ENCODE data around the gene JOSD1. TPM values are rescaled to one million over a fixed set of nuclear protein-coding genes. Genes with fewer than 3 reads are reported as not detected.

Gene JOSD1
- total and polyA plus RNA-seq, 4 donors: 3.4 to 20.6 (median 14.7) TPM

DNA sequence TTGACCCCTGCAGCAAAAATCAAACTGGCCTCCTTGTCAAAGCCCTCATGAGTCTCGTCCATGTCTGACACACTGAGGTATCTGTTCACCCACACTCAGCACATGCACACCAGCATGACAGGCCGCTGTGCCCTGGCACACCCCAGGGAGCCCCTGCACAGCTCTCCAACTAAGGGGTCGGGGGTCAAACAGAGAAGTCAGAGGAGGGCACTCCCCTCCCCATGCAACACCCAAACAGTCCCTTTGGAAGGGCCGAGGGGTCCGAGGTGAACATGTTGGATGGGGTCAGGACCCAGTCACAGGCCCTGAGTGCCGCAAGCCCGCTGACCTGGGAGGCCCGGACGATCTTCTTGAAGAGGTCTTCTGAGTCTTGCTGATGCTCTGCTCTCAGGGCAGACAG lies 40.4 kb upstream of the JOSD1 start:
- H3K9me3 ChIP-seq (ENCODE audit: control insufficient read depth in 4 of 4, low read length in 3 of 4): no peaks in the 10 kb centered on the region
- H3K36me3 ChIP-seq (ENCODE audit: control insufficient read depth in 4 of 4, insufficient read depth in 3 of 4, low read depth in 1 of 4, low read length in 3 of 4): peaks cover 48 to 98% (median 73%) of the 10 kb centered on the region in 4 donors
- peaks cover 5 to 18% (median 13%) of the 10 kb centered on the region in 4 donors for H3K4me1 ChIP-seq (ENCODE audit: control insufficient read depth in 4 of 4, insufficient read depth in 4 of 4, low read length in 3 of 4)
- no peak overlapping the region for H3K4me3 ChIP-seq (ENCODE audit: low read depth in 1 of 3, low read length in 3 of 3)
- no peaks in the 10 kb centered on the region for H3K27me3 ChIP-seq (ENCODE audit: control insufficient read depth in 4 of 4, insufficient read depth in 4 of 4, low read length in 3 of 4)
- no peak for DNase-seq (ENCODE audit: low spot score)
- H3K27ac ChIP-seq (ENCODE audit: low read depth in 1 of 2, low read length in 2 of 2): no peak overlapping the region
- TF ChIP-seq YY1 (IDR thresholded peaks at IDR 0.05) (no peak), JUND (IDR thresholded peaks at IDR 0.05) (no peak)
- TF ChIP-seq, protein P1, sequence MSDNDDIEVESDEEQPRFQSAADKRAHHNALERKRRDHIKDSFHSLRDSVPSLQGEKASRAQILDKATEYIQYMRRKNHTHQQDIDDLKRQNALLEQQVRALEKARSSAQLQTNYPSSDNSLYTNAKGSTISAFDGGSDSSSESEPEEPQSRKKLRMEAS (IDR thresholded peaks at IDR 0.05): no peak
- TF ChIP-seq, protein P2, sequence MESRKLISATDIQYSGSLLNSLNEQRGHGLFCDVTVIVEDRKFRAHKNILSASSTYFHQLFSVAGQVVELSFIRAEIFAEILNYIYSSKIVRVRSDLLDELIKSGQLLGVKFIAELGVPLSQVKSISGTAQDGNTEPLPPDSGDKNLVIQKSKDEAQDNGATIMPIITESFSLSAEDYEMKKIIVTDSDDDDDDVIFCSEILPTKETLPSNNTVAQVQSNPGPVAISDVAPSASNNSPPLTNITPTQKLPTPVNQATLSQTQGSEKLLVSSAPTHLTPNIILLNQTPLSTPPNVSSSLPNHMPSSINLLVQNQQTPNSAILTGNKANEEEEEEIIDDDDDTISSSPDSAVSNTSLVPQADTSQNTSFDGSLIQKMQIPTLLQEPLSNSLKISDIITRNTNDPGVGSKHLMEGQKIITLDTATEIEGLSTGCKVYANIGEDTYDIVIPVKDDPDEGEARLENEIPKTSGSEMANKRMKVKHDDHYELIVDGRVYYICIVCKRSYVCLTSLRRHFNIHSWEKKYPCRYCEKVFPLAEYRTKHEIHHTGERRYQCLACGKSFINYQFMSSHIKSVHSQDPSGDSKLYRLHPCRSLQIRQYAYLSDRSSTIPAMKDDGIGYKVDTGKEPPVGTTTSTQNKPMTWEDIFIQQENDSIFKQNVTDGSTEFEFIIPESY (IDR thresholded peaks at IDR 0.05): no peak
- WGBS: 93% methylated on average over 9 of the region's 9 CpGs
- no peak overlapping the region for H3K9ac ChIP-seq (ENCODE audit: low read depth in 1 of 2, low read length in 2 of 2)

DNA sequence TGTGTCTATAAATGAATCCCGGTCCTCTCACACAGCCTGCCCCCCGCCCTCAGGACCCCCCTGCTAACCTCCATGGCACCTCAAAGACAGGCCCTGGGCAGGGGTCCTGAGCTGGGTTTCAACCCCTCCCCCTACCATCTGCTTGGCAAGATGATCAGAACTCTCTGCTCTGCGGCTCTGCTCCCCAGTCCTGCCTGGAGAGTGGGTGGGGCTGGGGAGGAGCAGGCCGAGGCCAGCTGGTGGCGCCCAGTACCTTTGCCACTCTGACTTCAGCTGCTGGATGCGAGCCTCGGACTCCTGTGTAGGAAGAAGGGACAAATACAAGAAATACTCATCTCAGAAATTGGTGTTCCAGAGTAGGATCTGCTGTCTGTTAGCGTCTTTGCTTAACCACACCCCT lies 40.0 kb upstream of the JOSD1 start:
- no peaks in the 10 kb centered on the region for H3K27me3 ChIP-seq (ENCODE audit: control insufficient read depth in 4 of 4, insufficient read depth in 4 of 4, low read length in 3 of 4)
- H3K36me3 ChIP-seq (ENCODE audit: control insufficient read depth in 4 of 4, insufficient read depth in 3 of 4, low read depth in 1 of 4, low read length in 3 of 4): peaks cover 51 to 98% (median 73%) of the 10 kb centered on the region in 4 donors
- WGBS: 83% methylated on average over 8 of the region's 8 CpGs
- H3K4me1 ChIP-seq (ENCODE audit: control insufficient read depth in 4 of 4, insufficient read depth in 4 of 4, low read length in 3 of 4): peaks cover 7 to 21% (median 16%) of the 10 kb centered on the region in 4 donors
- no peak overlapping the region for H3K27ac ChIP-seq (ENCODE audit: low read depth in 1 of 2, low read length in 2 of 2)
- DNase-seq (ENCODE audit: low spot score): no peak
- TF ChIP-seq, protein P3, sequence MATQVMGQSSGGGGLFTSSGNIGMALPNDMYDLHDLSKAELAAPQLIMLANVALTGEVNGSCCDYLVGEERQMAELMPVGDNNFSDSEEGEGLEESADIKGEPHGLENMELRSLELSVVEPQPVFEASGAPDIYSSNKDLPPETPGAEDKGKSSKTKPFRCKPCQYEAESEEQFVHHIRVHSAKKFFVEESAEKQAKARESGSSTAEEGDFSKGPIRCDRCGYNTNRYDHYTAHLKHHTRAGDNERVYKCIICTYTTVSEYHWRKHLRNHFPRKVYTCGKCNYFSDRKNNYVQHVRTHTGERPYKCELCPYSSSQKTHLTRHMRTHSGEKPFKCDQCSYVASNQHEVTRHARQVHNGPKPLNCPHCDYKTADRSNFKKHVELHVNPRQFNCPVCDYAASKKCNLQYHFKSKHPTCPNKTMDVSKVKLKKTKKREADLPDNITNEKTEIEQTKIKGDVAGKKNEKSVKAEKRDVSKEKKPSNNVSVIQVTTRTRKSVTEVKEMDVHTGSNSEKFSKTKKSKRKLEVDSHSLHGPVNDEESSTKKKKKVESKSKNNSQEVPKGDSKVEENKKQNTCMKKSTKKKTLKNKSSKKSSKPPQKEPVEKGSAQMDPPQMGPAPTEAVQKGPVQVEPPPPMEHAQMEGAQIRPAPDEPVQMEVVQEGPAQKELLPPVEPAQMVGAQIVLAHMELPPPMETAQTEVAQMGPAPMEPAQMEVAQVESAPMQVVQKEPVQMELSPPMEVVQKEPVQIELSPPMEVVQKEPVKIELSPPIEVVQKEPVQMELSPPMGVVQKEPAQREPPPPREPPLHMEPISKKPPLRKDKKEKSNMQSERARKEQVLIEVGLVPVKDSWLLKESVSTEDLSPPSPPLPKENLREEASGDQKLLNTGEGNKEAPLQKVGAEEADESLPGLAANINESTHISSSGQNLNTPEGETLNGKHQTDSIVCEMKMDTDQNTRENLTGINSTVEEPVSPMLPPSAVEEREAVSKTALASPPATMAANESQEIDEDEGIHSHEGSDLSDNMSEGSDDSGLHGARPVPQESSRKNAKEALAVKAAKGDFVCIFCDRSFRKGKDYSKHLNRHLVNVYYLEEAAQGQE (IDR thresholded peaks at IDR 0.05): no peak
- H3K9me3 ChIP-seq (ENCODE audit: control insufficient read depth in 4 of 4, low read length in 3 of 4): no peaks in the 10 kb centered on the region
- H3K4me3 ChIP-seq (ENCODE audit: low read depth in 1 of 3, low read length in 3 of 3): no peak overlapping the region
- no peak overlapping the region for H3K9ac ChIP-seq (ENCODE audit: low read depth in 1 of 2, low read length in 2 of 2)

DNA sequence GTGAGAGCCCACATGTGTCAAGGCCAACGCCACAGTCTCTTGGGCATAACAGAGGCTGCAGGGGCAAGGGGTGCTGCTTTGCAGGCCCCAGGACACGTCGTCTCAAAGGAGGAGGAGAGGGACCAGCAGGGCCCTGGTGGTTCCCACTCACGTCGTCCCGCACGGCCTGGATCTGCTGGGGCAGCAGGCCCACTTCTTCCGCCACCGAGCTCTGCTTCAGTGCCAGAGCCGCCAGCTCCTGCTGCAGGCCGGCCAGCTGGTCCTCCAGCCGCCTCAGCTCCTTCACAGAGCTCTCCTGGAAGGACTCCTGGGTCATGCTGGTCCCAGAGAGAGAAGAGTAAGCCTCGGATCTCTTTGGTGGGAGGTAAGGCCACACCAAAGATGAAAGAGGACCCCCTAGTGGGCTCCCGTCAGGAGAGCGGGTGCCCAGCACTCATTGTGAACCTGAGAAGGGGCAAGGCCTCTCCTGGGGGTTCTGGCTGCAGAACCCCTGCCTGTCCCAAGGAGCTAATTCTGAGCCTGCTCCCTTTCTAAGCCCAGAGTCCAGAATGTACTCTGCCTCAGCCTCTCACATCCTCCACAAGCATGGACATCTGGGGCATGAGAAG lies 39.5 kb upstream of the JOSD1 start:
- H3K4me3 ChIP-seq (ENCODE audit: low read depth in 1 of 3, low read length in 3 of 3): no peak overlapping the region
- H3K27ac ChIP-seq (ENCODE audit: low read depth in 1 of 2, low read length in 2 of 2): no peak overlapping the region
- H3K9me3 ChIP-seq (ENCODE audit: control insufficient read depth in 4 of 4, low read length in 3 of 4): no peaks in the 10 kb centered on the region
- 91% methylated on average over 15 of the region's 15 CpGs for WGBS
- H3K36me3 ChIP-seq (ENCODE audit: control insufficient read depth in 4 of 4, insufficient read depth in 3 of 4, low read depth in 1 of 4, low read length in 3 of 4): peaks cover 51 to 97% (median 72%) of the 10 kb centered on the region in 4 donors
- DNase-seq (ENCODE audit: low spot score): no peak
- H3K27me3 ChIP-seq (ENCODE audit: control insufficient read depth in 4 of 4, insufficient read depth in 4 of 4, low read length in 3 of 4): no peaks in the 10 kb centered on the region
- TF ChIP-seq RAD21 (IDR thresholded peaks at IDR 0.05): no peak
- no peak for TF ChIP-seq FOXA1 (IDR thresholded peaks at IDR 0.05)
- TF ChIP-seq, protein P4, sequence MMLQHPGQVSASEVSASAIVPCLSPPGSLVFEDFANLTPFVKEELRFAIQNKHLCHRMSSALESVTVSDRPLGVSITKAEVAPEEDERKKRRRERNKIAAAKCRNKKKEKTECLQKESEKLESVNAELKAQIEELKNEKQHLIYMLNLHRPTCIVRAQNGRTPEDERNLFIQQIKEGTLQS (IDR thresholded peaks at IDR 0.05): no peak
- TF ChIP-seq SP1 (IDR thresholded peaks at IDR 0.05): no peak
- no peak overlapping the region for H3K9ac ChIP-seq (ENCODE audit: low read depth in 1 of 2, low read length in 2 of 2)
- peaks cover 8 to 25% (median 17%) of the 10 kb centered on the region in 4 donors for H3K4me1 ChIP-seq (ENCODE audit: control insufficient read depth in 4 of 4, insufficient read depth in 4 of 4, low read length in 3 of 4)

All from liver (tissue), 9 donors.